T-helper 9 cell (primary cell): ENCODE measurements around the gene LYG2.
"Not testable (repeated sequence)": the region's sequence is repeated elsewhere in the genome, so short reads cannot be mapped to it uniquely, and the experiment has no call there.

Source experiments
- DNase-seq: peaks from one replicate; pipeline ENCODE4 v3.0.0-alpha.2; 2020

The LYG2 gene

DNA sequence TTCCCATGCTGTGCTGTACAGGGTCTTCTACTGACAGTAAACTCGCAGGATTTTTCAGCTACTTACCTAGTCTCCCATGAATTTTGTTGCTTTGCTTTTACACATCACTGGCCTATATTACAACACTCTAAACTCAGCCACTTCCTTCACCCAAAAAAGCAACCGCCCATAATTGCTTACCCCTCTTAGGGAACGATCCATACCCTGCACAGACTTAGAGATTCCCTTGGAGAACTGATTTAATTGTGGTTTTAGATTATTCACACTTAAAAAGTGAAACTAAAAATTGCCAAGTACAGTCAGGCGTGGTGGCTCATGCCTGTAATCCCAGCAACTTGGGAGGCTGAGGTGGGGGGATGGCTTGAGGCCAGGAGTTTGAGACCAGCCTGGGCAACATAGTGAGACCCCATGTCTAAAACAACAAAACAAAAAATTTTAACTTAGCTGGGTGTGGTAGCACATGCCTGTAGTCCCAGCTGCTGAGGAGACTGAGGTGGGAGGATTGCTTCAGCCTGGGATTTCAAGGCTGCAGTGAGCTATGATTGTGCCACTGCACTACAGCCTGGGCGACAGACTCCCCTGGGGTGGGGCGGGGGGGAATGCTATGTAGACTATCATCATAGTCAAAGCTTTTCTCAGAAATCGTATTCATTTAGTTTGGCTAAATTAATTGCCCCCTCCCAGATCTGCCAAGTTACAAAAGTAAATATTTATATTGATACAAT is 55.2 kb downstream of the LYG2 start:
- DNase-seq = no peak

DNA sequence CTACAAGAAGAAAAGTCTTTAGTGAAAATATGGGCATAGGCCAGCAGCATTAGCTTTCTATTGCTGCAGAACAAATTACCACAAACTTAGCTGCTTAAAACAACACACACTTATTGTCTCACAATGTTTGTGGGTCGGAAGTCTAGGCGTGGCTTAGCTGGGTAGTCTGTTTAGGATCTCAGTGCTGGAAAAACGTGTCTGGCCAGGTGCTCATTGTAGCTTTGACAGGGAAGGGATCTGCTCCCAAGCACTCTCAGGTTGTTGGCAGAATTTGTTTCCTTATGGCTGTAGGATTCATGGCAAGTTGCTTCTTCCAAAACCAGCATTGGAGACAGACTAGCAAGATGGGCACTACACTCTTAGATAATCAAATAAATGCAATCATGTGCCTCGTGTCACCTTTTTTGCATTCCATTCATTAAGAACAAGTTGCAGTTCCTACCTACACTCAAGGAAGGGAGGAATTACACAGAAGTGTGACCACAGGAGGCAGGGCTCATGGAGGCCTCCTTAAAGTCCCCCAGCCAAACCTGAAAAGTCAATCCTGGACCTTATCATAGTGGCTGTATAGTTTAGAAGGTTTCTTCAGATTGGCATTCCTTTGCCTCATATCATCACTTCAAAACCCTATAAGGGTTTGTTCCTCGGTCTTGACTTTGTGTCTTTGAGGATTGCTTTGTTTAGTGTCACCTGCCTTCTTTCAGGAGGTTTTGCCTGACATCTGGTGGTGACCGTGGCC is 57.2 kb downstream of the LYG2 start:
- no peak for DNase-seq

DNA sequence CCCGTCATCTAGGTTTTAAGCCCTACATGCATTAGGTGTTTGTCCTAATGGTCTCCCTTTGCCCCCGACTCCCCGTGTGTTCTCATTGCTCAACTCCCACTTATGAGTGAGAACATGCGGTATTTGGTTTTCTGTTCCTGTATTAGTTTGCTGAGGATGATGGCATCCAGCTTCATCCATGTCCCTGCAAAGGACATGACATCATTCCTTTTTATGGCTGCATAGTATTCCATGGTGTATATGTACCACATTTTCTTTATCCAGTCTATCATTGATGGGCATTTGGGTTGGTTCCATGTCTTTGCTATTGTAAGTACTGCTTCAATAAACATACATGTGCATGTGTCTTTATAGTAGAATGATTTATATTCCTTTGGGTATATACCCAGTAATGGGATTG is 63.1 kb downstream of the LYG2 start:
- DNase-seq = not testable (repeated sequence)
